ENCODE measurements around the gene BRSK2.
"Not testable (repeated sequence)": the region's sequence is repeated elsewhere in the genome, so short reads cannot be mapped to it uniquely, and the experiment has no call there.

Gene BRSK2

GRCh38 chr11:1406571-1407485 is 17.1 kb downstream of the BRSK2 start:
- no peak overlapping the region for H3K4me3 ChIP-seq (ENCODE audit: low read depth, low read length)

GRCh38 chr11:1407668-1408067 is 17.9 kb downstream of the BRSK2 start:
- no peak overlapping the region for H3K4me3 ChIP-seq (ENCODE audit: low read depth, low read length)

- H3K4me3 ChIP-seq (ENCODE audit: low read depth, low read length) = no peak overlapping the region
These were observed 18.6 kb downstream of the BRSK2 start for GRCh38 chr11:1408346-1408745.

- no peak overlapping the region for H3K4me3 ChIP-seq (ENCODE audit: low read depth, low read length)
These were observed 19.5 kb downstream of the BRSK2 start for GRCh38 chr11:1409108-1409851.

- not testable (repeated sequence) for H3K4me3 ChIP-seq (ENCODE audit: low read depth, low read length)
These were observed 20.1 kb downstream of the BRSK2 start for GRCh38 chr11:1409852-1410125.

- H3K4me3 ChIP-seq (ENCODE audit: low read depth, low read length) = no peak overlapping the region
These were observed 20.9 kb downstream of the BRSK2 start for GRCh38 chr11:1410366-1411291.

GRCh38 chr11:1411301-1411700 is 21.6 kb downstream of the BRSK2 start:
- H3K4me3 ChIP-seq (ENCODE audit: low read depth, low read length) = no peak overlapping the region

GRCh38 chr11:1411739-1412138 is 22.0 kb downstream of the BRSK2 start:
- not testable (repeated sequence) for H3K4me3 ChIP-seq (ENCODE audit: low read depth, low read length)

- no peak overlapping the region for H3K4me3 ChIP-seq (ENCODE audit: low read depth, low read length)
These were observed 22.8 kb downstream of the BRSK2 start for GRCh38 chr11:1412377-1413095.

- H3K4me3 ChIP-seq (ENCODE audit: low read depth, low read length) = no peak overlapping the region
These were observed 24.9 kb downstream of the BRSK2 start for GRCh38 chr11:1414650-1415049.

GRCh38 chr11:1415631-1416030 is 25.9 kb downstream of the BRSK2 start:
- H3K4me3 ChIP-seq (ENCODE audit: low read depth, low read length) = no peak overlapping the region

- H3K4me3 ChIP-seq (ENCODE audit: low read depth, low read length) = not testable (repeated sequence)
These were observed 28.6 kb downstream of the BRSK2 start for GRCh38 chr11:1418192-1418795.

- H3K4me3 ChIP-seq (ENCODE audit: low read depth, low read length) = no peak overlapping the region
These were observed 30.1 kb downstream of the BRSK2 start for GRCh38 chr11:1419811-1420210.

GRCh38 chr11:1421291-1421690 is 31.6 kb downstream of the BRSK2 start:
- H3K4me3 ChIP-seq (ENCODE audit: low read depth, low read length) = no peak overlapping the region

- H3K4me3 ChIP-seq (ENCODE audit: low read depth, low read length) = no peak overlapping the region
These were observed 32.7 kb downstream of the BRSK2 start for GRCh38 chr11:1422481-1422880.

- H3K4me3 ChIP-seq (ENCODE audit: low read depth, low read length) = no peak overlapping the region
These were observed 33.2 kb downstream of the BRSK2 start for GRCh38 chr11:1422981-1423380.

- H3K4me3 ChIP-seq (ENCODE audit: low read depth, low read length) = not testable (repeated sequence)
These were observed 33.7 kb downstream of the BRSK2 start for GRCh38 chr11:1423406-1423805.

- H3K4me3 ChIP-seq (ENCODE audit: low read depth, low read length) = no peak overlapping the region
These were observed 35.3 kb downstream of the BRSK2 start for GRCh38 chr11:1425006-1425405.

GRCh38 chr11:1425439-1425838 is 35.7 kb downstream of the BRSK2 start:
- no peak overlapping the region for H3K4me3 ChIP-seq (ENCODE audit: low read depth, low read length)

- no peak overlapping the region for H3K4me3 ChIP-seq (ENCODE audit: low read depth, low read length)
These were observed 39.1 kb downstream of the BRSK2 start for GRCh38 chr11:1428762-1429316.

All from iPS-11a (cell line).